Cortex of kidney (tissue), 1 donor: ENCODE results near the gene KRT16.
"Not testable (repeated sequence)": the region's sequence is repeated elsewhere in the genome, so short reads cannot be mapped to it uniquely, and the experiment has no call there.

Experiments
- DNase-seq: peaks from one replicate; lab custom pipeline; 2025; lab: John Stamatoyannopoulos, UW

KRT16 gene

GRCh38 chr17:41612376-41613160 lies at the start of gene KRT16:
Gene KRT16 (minus strand): TSS chr17:41612767. CDS start chr17:41612688, 79 bp downstream.
- DNase-seq: not testable (repeated sequence)

- no peak for DNase-seq
These were observed 47.7 kb upstream of the KRT16 start for GRCh38 chr17:41660221-41660711.

GRCh38 chr17:41659427-41660212 lies 47.1 kb upstream of the KRT16 start:
- no peak for DNase-seq

- DNase-seq: no peak
These were observed 46.3 kb upstream of the KRT16 start for GRCh38 chr17:41658846-41659245.

- no peak for DNase-seq
These were observed 45.4 kb upstream of the KRT16 start for GRCh38 chr17:41657936-41658335.

GRCh38 chr17:41657176-41657754 lies 44.7 kb upstream of the KRT16 start:
- DNase-seq: no peak

GRCh38 chr17:41656249-41657023 lies 43.9 kb upstream of the KRT16 start:
- DNase-seq: no peak

GRCh38 chr17:41655611-41656111 lies 43.1 kb upstream of the KRT16 start:
- no peak for DNase-seq

- DNase-seq: no peak
These were observed 42.4 kb upstream of the KRT16 start for GRCh38 chr17:41654678-41655607.

- no peak for DNase-seq
These were observed 41.5 kb upstream of the KRT16 start for GRCh38 chr17:41653892-41654677.

- no peak for DNase-seq
These were observed 40.9 kb upstream of the KRT16 start for GRCh38 chr17:41653421-41653820.

GRCh38 chr17:41652461-41652970 lies 39.9 kb upstream of the KRT16 start:
- DNase-seq: no peak

- DNase-seq: no peak
These were observed 39.3 kb upstream of the KRT16 start for GRCh38 chr17:41651625-41652460.

GRCh38 chr17:41650794-41651624 lies 38.4 kb upstream of the KRT16 start:
- DNase-seq: no peak

GRCh38 chr17:41649923-41650519 lies 37.5 kb upstream of the KRT16 start:
- no peak for DNase-seq

- DNase-seq: no peak
These were observed 36.0 kb upstream of the KRT16 start for GRCh38 chr17:41648411-41649195.
